NCI-H1436 (cell line): ENCODE data around the gene DAAM2.

Experiments
- DNase-seq: peaks from one replicate; lab custom pipeline; 2025; lab: John Stamatoyannopoulos, UW

The DAAM2 gene

DNA sequence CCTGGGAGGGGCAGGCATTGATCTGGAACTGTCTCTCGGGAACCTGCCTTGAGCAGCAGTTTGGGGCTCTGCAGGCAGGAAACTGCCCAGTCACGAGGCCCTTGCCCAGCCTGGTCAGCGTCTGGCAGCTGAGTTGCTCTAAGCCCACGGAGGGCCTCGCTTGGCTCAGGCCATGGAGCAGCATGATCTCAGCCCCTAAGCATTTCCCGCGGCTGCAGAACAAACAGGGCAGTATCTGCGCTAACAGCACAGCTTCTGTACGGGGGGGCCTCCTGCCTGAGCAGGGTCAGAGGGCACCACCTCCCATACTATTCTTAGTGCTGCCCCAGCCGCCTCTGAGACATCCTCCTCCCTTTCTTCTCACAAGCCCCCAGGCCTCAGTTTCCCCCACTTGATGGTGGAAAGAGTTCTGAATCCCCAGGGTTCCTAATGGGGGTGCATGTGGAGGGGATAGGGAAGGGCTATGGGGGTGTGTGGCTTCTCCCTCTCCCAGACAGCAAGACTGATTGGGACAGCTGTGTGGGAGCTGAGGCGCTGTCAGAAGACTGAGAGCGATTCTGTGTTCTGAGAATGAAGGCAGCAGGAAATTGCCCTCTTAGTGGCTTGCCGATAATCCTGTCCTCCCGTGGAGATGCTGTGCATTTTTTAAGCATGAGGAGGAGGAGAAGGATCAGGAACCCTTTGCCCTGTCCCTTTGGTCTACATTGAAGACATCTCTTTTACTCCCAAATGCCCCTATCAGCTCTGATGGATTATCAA lies 95.7 kb downstream of the DAAM2 start:
- DNase-seq: no peak

DNA sequence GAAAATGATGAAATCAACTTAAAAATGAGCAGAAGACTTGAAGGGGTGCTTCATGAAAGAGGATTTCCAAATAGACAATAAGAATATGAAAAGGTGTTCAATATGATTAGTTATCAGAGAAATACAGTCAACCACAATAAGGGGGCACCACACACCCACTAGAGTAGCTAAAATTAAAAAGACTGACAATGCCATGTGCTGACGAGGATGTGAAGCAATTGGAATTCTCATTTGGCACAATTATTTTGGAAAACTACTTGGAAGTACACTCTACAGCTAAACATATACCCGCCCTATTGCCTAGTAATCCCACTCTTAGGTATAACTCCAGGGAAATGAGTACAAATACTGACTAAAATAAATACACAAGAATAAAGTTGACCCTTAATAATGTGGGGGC lies 97.1 kb downstream of the DAAM2 start:
- DNase-seq: no peak

DNA sequence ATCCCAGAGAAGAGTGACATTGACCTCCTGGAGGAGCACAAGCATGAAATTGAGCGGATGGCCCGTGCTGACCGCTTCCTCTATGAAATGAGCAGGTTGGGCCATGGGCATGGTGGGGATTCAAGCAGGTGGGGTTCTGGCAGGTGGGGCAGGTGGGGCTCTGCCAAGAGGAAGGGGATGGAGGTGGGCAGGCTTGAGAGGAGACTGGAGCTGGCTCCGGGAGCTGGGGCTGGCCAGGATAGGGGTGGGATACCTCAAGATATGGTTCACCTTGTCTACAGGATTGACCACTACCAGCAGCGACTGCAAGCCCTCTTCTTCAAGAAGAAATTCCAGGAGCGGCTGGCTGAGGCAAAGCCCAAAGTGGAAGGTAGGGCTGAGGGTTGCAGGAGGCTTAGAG lies 99.2 kb downstream of the DAAM2 start:
- no peak for DNase-seq

GRCh38 chr6:39891976-39892375 lies 99.8 kb downstream of the DAAM2 start:
- no peak for DNase-seq

DNA sequence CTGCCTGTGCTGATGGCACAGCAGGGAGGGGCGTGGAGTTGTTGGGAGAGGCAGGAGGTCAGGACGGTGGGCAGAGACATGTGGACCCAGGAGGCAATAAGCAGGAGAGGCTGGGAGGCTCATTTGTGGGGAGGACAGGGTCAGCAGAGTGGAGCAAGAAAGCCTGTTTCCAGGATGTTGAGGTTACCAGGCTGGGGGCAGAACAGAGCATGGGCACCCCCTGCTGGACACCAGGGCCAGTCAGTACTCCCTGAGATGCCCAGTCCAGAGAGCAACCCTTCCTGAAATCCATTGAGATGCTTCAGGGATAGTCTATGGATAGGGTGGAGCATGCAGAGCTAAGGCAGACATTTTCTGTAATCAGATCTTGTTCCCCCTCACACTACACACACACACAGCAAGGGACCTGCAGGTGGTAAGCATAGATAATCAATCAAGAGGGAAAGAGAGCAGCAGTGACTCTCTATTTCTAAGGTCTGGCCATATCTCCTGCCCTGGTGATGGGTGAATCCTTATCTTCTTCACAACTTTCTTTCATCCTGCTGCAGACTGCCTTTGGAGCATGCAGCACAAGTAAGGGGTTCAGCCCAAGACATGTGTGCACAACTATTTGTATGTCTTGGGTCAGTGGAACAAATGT lies 100.4 kb downstream of the DAAM2 start:
- DNase-seq: peak; percentile 34

DNA sequence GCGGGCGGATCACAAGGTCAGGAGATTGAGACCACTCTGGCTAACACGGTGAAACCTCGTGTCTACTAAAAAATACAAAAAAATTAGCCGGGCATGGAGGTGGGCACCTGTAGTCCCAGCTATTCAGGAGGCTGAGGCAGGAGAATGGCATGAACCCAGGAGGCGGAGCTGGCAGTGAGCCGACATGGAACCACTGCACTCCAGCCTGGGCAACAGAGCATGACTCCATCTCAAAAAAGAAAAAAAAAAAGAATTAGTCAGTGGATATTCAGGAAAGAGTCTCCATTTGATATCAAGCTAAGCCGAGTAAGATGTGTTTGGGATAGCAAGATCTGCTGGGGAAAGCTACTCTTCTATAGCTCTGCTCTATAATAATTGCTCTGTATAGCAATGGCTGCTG lies 101.1 kb downstream of the DAAM2 start:
- no peak for DNase-seq

- no peak for DNase-seq
Measured at GRCh38 chr6:39896701-39897100, 104.5 kb downstream of the DAAM2 start.

DNA sequence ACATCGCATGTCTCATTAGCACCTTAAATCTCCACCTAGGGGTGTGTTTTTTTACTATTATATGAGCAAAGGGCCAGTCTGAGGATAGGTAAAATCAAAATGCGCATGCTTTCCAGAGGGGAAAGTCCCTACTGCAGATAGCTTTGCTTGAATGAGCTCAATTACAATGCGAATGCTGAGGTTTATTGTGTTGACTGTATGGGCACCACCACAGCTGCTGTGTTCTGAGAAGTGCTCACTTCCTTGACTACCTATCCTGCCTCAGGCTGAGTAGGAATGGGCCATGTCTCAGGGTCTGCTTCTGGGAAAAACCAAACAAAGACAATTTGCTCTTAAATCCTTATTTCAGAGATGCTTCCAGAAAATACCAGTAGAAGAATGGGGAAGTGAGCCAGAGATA lies 105.5 kb downstream of the DAAM2 start:
- DNase-seq: no peak

DNA sequence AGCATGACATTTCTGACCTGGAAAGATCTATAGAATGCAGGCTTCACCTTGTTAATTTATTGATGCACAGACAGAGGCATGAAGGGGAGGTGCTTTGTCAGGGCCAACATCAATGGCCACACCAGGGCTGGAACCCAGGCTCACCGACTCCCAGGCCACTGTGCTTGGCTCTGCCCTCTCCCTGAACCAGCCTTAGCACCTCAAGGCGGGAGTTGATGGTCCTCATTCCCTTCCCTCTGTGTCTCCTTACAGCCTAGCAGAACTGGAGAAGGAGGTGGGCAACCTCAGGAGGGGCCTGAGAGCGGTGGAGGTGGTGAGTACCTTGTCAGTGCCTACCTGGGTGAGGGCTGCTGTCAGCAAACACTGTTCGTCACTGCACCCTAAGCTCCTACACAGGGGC lies 106.4 kb downstream of the DAAM2 start:
- no peak for DNase-seq

DNA sequence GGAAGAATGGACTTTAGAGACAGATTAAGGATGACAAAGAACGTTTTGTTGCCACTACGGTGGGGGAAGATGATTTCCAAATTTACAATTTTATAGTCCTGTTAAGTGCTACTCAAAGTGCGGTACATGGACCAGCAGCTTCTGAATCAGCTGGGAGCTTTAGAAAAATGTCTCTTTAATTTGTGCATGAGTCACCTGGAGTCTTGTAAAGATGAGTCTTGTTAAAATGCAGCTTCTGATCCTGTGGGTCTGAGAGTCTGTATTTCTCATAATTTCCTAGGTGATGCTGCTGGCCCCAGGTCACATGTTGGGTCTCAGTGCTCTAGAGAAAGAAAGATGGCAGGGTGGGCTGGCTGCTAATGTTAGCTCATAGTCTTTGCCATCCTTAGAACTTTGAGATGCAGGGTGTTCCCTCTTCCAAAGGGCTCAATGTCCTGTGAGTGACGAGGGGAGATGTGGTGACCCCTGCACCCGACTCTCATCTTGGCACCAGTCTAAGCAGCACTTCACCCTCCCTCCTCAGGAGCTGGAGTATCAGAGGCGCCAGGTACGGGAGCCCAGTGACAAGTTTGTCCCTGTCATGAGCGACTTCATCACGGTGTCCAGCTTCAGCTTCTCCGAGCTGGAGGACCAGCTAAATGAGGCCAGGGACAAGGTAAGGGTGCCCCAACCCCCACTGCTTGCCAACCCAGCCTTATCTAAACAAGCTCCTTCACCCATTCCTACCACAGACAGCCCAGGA lies 107.5 kb downstream of the DAAM2 start:
- DNase-seq: no peak

GRCh38 chr6:39901116-39901655 lies 109.0 kb downstream of the DAAM2 start:
- DNase-seq: no peak

DNA sequence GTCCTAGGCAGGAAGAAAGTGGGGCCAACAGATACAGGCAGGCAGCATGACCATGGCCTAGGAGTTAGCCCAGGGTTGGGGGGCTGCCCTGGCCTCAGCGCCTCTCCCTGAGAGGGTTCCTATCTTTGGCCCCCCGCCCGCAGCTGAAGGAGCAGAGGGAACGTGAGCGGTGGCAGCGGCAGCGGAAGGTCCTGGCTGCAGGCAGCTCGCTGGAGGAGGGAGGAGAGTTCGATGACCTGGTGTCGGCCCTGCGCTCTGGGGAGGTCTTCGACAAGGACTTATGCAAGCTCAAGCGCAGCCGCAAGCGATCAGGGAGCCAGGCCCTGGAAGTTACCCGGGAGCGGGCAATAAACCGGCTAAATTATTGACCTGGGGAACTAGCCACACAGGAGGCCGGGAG lies 109.5 kb downstream of the DAAM2 start:
- no peak for DNase-seq

- DNase-seq: no peak
Measured at GRCh38 chr6:39902136-39902535, 110.0 kb downstream of the DAAM2 start.

DNA sequence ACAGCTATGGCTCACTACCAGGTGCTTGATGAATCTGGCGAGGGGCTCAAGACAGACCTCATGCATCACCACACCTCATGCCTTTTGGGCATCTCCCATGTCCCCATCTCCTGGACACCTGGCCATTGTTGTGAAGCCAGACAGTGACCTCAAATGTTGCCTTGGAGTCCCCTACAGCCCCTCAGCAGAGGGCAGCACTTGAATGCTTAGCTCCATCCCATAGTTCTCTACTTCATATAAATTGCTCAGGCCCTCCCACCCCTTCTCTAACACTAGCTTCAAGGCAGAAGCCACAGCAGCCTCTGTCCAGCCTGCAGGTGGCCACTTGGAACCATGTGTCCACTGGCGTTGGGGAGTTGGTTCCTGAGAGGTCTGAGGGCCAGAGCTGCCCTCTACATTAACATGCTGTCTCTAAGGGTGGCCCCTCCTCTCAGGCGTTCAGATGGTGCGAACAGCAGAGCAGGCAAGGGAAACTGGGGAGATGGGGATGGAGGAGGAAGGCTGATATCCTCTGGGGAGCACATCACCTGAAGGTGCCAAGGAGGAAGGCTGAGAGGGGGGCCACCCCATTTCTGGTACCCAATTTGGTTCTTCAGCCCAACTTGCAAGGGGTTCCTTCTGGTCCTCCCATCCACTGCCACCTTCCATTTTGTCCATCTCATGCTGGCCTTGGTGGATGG lies 110.8 kb downstream of the DAAM2 start:
- DNase-seq: no peak

- DNase-seq: no peak
Measured at GRCh38 chr6:39903656-39904055, 111.5 kb downstream of the DAAM2 start.

DNA sequence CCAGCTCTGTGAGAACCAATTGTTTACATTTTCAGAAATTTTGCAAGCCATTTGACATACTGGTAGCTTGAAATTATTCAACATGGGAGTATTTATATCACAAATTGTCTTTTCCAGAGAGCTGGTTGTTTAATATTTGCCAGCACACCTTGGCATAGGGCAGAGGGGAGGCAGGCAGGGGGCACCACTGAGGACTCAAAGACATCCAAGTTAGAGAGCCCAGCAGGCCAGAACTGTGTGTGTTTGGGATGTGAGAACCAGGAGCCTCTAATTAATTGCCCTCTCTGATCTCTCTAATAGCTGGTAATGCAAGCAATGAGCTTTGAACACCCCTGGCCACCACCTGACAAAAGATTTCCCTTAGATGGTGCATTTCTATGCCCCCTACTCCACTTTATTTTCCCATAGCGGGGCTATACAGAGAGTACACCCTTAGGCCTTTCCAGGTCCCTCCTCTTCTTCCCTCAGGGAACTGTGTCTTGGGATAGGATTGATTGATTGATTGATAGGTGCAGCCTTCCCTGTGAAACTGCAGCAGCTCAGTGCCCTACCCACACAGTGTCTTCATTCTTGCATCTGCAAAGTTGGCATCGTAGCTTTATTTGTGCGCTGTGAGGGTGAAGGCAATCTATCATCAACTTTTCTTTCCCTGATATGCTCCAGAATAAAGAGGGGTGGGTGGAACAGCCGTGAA lies 112.9 kb downstream of the DAAM2 start:
- DNase-seq: no peak

- DNase-seq: no peak
Measured at GRCh38 chr6:39905640-39905975, 113.4 kb downstream of the DAAM2 start.

DNA sequence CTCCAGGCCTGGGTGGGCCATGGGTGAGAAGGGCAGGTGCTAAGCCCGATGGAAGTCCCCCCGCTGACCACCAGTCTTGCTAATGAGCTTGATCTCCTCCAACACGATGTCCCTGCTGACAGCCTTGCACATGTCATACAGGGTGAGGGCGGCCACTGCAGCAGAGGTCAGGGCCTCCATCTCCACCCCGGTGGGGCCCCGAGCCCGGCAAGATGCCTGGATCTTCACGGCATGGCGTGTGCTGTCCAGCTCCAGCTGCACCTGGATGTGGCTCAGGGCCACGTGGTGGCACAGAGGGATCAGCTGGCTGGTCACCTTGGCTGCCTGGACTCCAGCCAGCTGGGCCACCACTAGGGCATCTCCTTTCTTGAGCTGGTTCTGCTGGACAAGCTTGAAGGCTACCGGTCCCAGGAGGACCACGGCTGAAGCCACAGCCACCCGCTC lies 114.2 kb downstream of the DAAM2 start:
- DNase-seq: no peak

GRCh38 chr6:39907871-39908575 lies 115.8 kb downstream of the DAAM2 start:
- no peak for DNase-seq

DNA sequence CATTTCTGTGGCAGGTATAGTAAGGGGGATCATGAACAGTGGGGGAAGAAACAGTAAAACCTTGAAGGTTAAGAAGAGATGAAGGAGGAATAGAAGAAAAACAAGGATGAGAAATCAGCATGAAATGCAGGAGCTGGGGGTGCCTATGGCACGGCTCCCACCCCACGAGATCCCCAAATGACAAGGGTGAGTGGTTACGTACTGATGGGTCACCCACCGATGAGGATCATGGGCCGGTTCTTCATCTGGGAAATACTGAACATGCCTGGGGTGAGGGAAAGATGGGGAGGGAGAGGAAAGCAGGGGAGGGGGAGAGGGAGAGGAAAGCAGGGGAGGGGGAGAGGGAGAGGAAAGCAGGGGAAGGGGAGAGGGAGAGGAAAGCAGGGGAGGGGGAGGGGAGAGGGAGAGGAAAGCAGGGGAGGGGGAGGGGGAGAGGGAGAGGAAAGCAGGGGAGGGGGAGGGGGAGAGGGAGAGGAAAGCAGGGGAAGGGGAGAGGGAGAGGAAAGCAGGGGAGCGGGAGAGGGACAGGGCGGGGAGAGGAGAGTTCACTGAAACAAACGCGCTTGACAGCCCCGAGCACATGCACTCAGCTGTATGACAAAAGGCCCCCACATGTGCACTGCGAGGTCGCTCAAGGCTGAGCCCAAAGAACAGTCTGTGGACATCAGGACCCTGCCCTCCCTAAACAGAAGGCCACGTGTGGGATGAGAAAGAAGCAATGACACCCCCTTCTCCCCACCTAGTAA lies 116.8 kb downstream of the DAAM2 start:
- DNase-seq: no peak
